ENCODE measurements around the gene NDUFS4. TPM values are rescaled to one million over a fixed set of nuclear protein-coding genes. Genes with fewer than 3 reads are reported as not detected.

Gene NDUFS4
- total and polyA plus RNA-seq, 2 experiments from 2014 or later: 113 to 150 TPM

GRCh38 chr5:53549792-53550191 lies 10.6 kb upstream of the NDUFS4 start:
- DNase-seq (ENCODE audit: low spot score): no peak
- no peaks in the 10 kb centered on the region for H3K9me3 ChIP-seq (ENCODE audit: low read depth)
- H3K27me3 ChIP-seq: no peaks in the 10 kb centered on the region
- H2AFZ ChIP-seq: no peak overlapping the region
- WGBS (ENCODE audit: low lambda C conversion rate, missing lambda C conversion rate): 100% methylated on average over 2 of the region's 2 CpGs
- H3K4me1 ChIP-seq (ENCODE audit: insufficient read depth): peaks cover 9% of the 10 kb centered on the region
- no peaks in the 10 kb centered on the region for H4K20me1 ChIP-seq (ENCODE audit: insufficient read depth, poor library complexity, severe bottlenecking)
- H3K4me3 ChIP-seq: no peak overlapping the region
- no peak for TF ChIP-seq CTCF (IDR thresholded peaks at IDR 0.05; ENCODE audit: poor library complexity)
- TF ChIP-seq EZH2phosphoT487 (IDR thresholded peaks at IDR 0.05; ENCODE audit: low read depth, severe bottlenecking, unreplicated experiment): no peak
- no peak for TF ChIP-seq EZH2 (IDR thresholded peaks at IDR 0.05; ENCODE audit: borderline replicate concordance)
- no peaks in the 10 kb centered on the region for H3K79me2 ChIP-seq
- no peaks in the 10 kb centered on the region for H3K36me3 ChIP-seq (replicated peaks; ENCODE audit: insufficient read depth, low read depth)
- no peaks in the 10 kb centered on the region for H3K9me2 ChIP-seq (replicated peaks; ENCODE audit: insufficient read depth)
- no peak overlapping the region for H3K27ac ChIP-seq
- H3K4me2 ChIP-seq: no peak overlapping the region

GRCh38 chr5:53552561-53552960 lies 7.9 kb upstream of the NDUFS4 start:
- Histone ChIP-seq H3K27ac (no peak overlapping the region), H3K79me2 (no peaks in the 10 kb centered on the region), H3K4me1 (ENCODE audit: insufficient read depth) (no peaks in the 10 kb centered on the region), H3K9me2 (replicated peaks; ENCODE audit: insufficient read depth) (no peaks in the 10 kb centered on the region), H3K9me3 (ENCODE audit: low read depth) (no peaks in the 10 kb centered on the region), H2AFZ (no peak overlapping the region), H3K36me3 (replicated peaks; ENCODE audit: insufficient read depth, low read depth) (no peaks in the 10 kb centered on the region), H3K4me2 (no peak overlapping the region), H3K4me3 (no peak overlapping the region), H4K20me1 (ENCODE audit: insufficient read depth, poor library complexity, severe bottlenecking) (no peaks in the 10 kb centered on the region), H3K27me3 (peaks cover 2% of the 10 kb centered on the region)
- no peak for DNase-seq (ENCODE audit: low spot score)
- TF ChIP-seq EZH2 (IDR thresholded peaks at IDR 0.05; ENCODE audit: borderline replicate concordance) (no peak), EZH2phosphoT487 (IDR thresholded peaks at IDR 0.05; ENCODE audit: low read depth, severe bottlenecking, unreplicated experiment) (no peak), CTCF (IDR thresholded peaks at IDR 0.05; ENCODE audit: poor library complexity) (no peak)
- WGBS (ENCODE audit: low lambda C conversion rate, missing lambda C conversion rate): 67% methylated on average over 3 of the region's 3 CpGs

- Histone ChIP-seq H4K20me1 (ENCODE audit: insufficient read depth, poor library complexity, severe bottlenecking) (no peaks in the 10 kb centered on the region), H3K4me1 (ENCODE audit: insufficient read depth) (no peaks in the 10 kb centered on the region), H3K4me2 (no peak overlapping the region), H3K4me3 (no peak overlapping the region), H3K27me3 (peaks cover 2% of the 10 kb centered on the region), H3K36me3 (replicated peaks; ENCODE audit: insufficient read depth, low read depth) (no peaks in the 10 kb centered on the region), H3K9me3 (ENCODE audit: low read depth) (no peaks in the 10 kb centered on the region), H3K27ac (no peak overlapping the region), H2AFZ (no peak overlapping the region), H3K9me2 (replicated peaks; ENCODE audit: insufficient read depth) (no peaks in the 10 kb centered on the region), H3K79me2 (no peaks in the 10 kb centered on the region)
- TF ChIP-seq EZH2 (IDR thresholded peaks at IDR 0.05; ENCODE audit: borderline replicate concordance) (no peak), CTCF (IDR thresholded peaks at IDR 0.05; ENCODE audit: poor library complexity) (no peak), EZH2phosphoT487 (IDR thresholded peaks at IDR 0.05; ENCODE audit: low read depth, severe bottlenecking, unreplicated experiment) (no peak)
- 89% methylated on average over 3 of the region's 3 CpGs for WGBS (ENCODE audit: low lambda C conversion rate, missing lambda C conversion rate)
- DNase-seq (ENCODE audit: low spot score): no peak
These were observed 6.0 kb upstream of the NDUFS4 start for GRCh38 chr5:53554444-53554843.

GRCh38 chr5:53555160-53555559 lies 5.3 kb upstream of the NDUFS4 start:
- no peak overlapping the region for H2AFZ ChIP-seq
- H3K9me2 ChIP-seq (replicated peaks; ENCODE audit: insufficient read depth): no peaks in the 10 kb centered on the region
- TF ChIP-seq EZH2phosphoT487 (IDR thresholded peaks at IDR 0.05; ENCODE audit: low read depth, severe bottlenecking, unreplicated experiment) (no peak), CTCF (IDR thresholded peaks at IDR 0.05; ENCODE audit: poor library complexity) (no peak), EZH2 (IDR thresholded peaks at IDR 0.05; ENCODE audit: borderline replicate concordance) (no peak)
- H3K4me3 ChIP-seq: no peak overlapping the region
- DNase-seq (ENCODE audit: low spot score): no peak
- no peaks in the 10 kb centered on the region for H3K79me2 ChIP-seq
- no peaks in the 10 kb centered on the region for H3K36me3 ChIP-seq (replicated peaks; ENCODE audit: insufficient read depth, low read depth)
- no peaks in the 10 kb centered on the region for H3K9me3 ChIP-seq (ENCODE audit: low read depth)
- no peaks in the 10 kb centered on the region for H4K20me1 ChIP-seq (ENCODE audit: insufficient read depth, poor library complexity, severe bottlenecking)
- peaks cover 2% of the 10 kb centered on the region for H3K27me3 ChIP-seq
- no peaks in the 10 kb centered on the region for H3K4me1 ChIP-seq (ENCODE audit: insufficient read depth)
- no peak overlapping the region for H3K27ac ChIP-seq
- H3K4me2 ChIP-seq: no peak overlapping the region
